NCI-H82 (cell line): ENCODE measurements around the gene PRAC1.
"Not testable (repeated sequence)": the region's sequence is repeated elsewhere in the genome, so short reads cannot be mapped to it uniquely, and the experiment has no call there.

ENCODE experiments used
- DNase-seq: peaks from one replicate; lab custom pipeline; 2025; lab: John Stamatoyannopoulos, UW

The PRAC1 gene

DNA sequence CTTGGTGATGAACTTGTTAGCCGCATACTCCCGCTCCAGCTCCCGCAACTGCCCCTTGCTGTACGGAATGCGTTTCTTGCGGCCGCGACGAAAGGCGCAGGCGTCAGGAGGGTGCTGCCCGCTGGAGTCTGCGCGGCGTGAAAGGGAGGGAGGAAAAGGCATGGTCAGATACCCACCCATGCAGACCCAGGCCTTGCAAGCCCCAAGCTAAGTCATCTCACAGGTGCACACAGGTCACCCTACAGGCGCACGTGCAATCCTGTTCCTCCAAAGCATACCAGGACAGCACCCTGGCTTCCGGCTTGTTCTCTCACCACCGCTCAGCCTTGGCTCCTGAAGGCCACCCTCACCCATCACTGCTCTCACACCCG is 4.6 kb upstream of the PRAC1 start:
- no peak for DNase-seq

- DNase-seq = no peak
Observed at GRCh38 chr17:48726114-48726915, 4.0 kb upstream of the PRAC1 start.

GRCh38 chr17:48725288-48726064 is 3.2 kb upstream of the PRAC1 start:
- DNase-seq = no peak

- no peak for DNase-seq
Observed at GRCh38 chr17:48725004-48725287, 2.6 kb upstream of the PRAC1 start.

GRCh38 chr17:48724251-48725003 is 2.1 kb upstream of the PRAC1 start:
- peak; percentile 89 for DNase-seq

GRCh38 chr17:48723423-48724250 is 1.3 kb upstream of the PRAC1 start:
- no peak for DNase-seq

DNA sequence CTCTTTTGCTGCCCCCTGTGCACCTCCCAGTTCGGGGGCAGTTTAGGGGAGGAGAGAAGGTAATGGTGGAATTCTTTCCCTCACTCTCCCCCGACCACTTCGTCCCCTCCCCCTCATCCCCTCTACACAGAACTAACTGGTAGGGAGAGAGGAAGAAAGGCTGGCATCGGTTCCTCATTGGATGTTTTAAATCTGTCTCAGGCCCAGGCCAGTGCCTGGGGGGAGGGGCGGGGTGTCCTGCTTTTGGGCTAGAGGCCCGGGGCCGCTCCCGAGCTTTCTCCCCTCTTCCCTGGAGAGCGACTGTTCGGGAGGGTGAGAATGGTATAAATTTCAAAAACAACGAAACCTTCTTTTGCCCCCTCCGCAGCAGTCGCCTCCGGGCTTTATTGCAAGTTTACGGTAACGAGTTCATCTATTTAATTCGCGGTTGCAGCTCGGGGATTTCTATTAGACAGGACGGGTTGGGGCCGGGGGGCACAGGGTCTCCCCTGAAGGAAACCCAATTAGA is 651 bp upstream of the PRAC1 start, which contains the start of gene PRAC2:
PRAC2 (plus strand) TSS at position 271 of the 508 bp plus-strand sequence. CDS start 1,226 bp downstream, outside the sequence.
- no peak for DNase-seq

- DNase-seq = no peak
Observed at GRCh38 chr17:48721009-48721402, 1.3 kb downstream of the PRAC1 start.

GRCh38 chr17:48720266-48721008 is 1.9 kb downstream of the PRAC1 start:
- DNase-seq = peak; percentile 24

- DNase-seq = peak; percentile 36
Observed at GRCh38 chr17:48719642-48720265, 2.6 kb downstream of the PRAC1 start.

DNA sequence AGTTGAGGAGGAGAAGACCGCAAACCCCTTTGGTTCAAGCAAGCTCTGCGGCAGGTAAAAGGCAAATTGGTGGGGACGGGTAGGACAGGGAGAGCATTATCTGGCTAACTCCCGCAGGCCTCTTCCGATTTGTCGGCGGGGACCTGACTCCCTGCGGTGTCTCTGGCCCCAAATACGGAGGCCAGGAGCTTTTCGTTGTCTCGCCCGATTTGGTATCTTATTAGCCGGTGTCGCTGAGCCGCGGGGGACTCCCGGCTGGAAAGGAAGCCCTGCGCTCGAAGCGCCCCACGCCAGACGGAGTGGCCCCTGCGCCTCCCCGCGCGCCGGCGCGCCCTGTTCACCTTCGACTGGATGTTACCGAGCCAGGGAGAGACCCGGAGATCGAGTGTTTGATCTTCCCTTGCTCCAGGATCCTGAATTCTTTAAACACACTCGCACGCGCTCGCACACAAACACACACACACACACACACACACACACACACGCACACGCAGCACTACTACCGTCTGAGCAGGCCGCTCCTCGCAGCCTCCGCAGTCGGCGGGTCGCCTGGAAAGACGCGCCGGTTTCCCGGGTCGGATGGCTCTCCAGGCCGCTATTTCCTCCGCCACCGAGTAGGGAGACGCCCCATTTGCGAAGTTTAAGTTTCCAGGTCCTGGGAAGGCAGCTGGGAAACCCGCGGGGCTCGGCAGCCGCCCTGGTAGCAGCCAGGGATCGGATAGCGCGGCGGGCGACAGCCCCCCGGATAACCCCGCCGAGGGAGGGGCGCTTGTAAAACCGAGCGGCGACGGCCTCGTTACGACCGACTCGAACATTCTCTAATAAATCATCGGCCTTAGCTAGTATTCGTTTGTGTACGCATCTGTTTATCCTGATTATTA is 3.3 kb downstream of the PRAC1 start:
- peak; percentile 38 for DNase-seq

DNA sequence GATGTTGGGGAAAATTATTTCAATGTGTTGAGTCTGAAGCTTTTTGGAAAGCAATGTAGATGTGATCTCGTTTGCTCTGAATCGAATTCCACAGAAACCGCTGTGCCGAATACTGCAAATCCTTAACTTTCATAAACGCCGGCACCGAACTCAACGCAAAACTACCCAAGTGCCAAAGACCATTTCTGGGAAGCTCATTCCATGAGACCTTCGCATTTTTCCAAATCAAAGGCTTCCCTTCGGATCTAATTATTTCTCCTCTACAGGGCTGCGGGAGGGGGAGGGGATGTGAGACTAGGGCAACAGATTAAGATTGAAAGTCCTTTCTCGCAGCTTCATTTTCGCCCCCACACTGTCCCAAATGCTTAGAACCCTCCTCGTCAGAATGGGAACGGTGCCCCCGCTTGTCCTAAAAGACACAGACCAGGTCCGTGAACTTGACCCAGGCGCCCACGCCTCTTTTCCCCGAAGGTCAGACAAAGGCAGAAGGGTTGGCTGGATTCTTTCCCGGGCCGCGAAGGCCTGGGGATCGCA is 4.0 kb downstream of the PRAC1 start:
- DNase-seq = peak; percentile 52

- no peak for DNase-seq
Observed at GRCh38 chr17:48717367-48718226, 4.7 kb downstream of the PRAC1 start.

- not testable (repeated sequence) for DNase-seq
Observed at GRCh38 chr17:48716549-48716948, 5.8 kb downstream of the PRAC1 start.

DNA sequence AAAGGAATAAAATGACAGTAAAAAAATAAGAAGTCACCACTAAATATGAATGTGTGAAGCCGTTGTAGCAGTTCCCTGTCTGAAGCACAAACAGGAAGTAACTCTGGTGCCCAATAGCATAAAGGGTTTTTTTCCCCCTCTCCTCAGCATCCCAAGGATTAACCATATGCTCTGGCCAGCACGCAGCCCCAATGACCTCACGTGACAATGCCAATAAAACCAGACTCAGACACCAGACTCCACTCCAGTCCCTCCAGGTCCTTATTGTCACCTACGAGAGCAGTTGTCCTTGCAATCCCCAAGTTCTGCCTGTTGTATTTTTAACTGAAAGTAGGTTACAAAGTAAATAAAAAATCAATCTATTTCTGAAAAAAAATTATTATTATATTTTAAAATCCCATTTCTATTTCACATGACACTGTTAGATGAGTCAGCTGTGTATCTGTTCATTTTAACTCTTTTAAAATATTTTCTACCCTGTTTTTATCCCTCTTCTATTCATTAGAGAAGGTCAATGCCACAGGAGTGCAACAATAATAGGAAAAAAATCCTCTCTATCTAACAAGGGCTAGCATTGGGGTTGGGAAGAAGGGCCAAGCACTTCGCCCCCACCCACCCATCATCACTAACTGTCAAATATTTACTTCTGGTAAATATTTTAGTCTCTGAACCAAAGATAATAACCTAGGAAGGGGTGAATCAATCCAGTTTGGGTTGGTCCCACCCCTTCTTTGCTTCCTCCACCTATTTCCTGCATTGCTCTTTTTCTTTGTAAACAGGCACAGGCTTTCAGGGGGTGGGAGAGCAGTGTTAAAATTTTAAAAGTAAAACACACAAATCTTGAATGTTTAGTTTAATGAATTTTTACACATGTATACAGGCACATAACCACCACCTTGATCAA is 6.6 kb downstream of the PRAC1 start:
- peak; percentile 72 for DNase-seq

GRCh38 chr17:48711128-48711527 is 11.2 kb downstream of the PRAC1 start:
- DNase-seq = no peak
